Superior temporal gyrus (tissue), 1 donor: Measurements from ENCODE around the gene PAXX.
"Not testable (repeated sequence)": the region's sequence is repeated elsewhere in the genome, so short reads cannot be mapped to it uniquely, and the experiment has no call there.

Experiments
- DNase-seq: peaks from one replicate; pipeline ENCODE4 v3.0.0-alpha.2; 2016; ENCODE audit errors: extremely low spot score

PAXX gene

GRCh38 chr9:137001857-137002645 lies 9.8 kb downstream of the PAXX start:
- no peak for DNase-seq

- no peak for DNase-seq
These were observed 10.4 kb downstream of the PAXX start for GRCh38 chr9:137002646-137003041.

GRCh38 chr9:137004285-137004684 lies 12.1 kb downstream of the PAXX start:
- DNase-seq: not testable (repeated sequence)

- no peak for DNase-seq
These were observed 14.1 kb downstream of the PAXX start for GRCh38 chr9:137006116-137007003.

GRCh38 chr9:137007108-137007815 lies 15.0 kb downstream of the PAXX start:
- DNase-seq: no peak

- no peak for DNase-seq
These were observed 15.6 kb downstream of the PAXX start for GRCh38 chr9:137007816-137008270.

GRCh38 chr9:137008312-137008711 lies 16.1 kb downstream of the PAXX start:
- no peak for DNase-seq

- DNase-seq: no peak
These were observed 17.0 kb downstream of the PAXX start for GRCh38 chr9:137009217-137009616.

GRCh38 chr9:137009938-137010732 lies 17.9 kb downstream of the PAXX start:
- no peak for DNase-seq

GRCh38 chr9:137011156-137011555 lies 18.9 kb downstream of the PAXX start:
- DNase-seq: no peak

GRCh38 chr9:137011907-137012675 lies 19.9 kb downstream of the PAXX start:
- no peak for DNase-seq

- no peak for DNase-seq
These were observed 20.7 kb downstream of the PAXX start for GRCh38 chr9:137012694-137013570.

- DNase-seq: no peak
These were observed 21.3 kb downstream of the PAXX start for GRCh38 chr9:137013571-137013940.

GRCh38 chr9:137014166-137014565 lies 21.9 kb downstream of the PAXX start:
- DNase-seq: no peak

- no peak for DNase-seq
These were observed 22.7 kb downstream of the PAXX start for GRCh38 chr9:137014776-137015539.

GRCh38 chr9:137015540-137015930 lies 23.3 kb downstream of the PAXX start:
- no peak for DNase-seq

GRCh38 chr9:137015976-137016375 lies 23.8 kb downstream of the PAXX start:
- DNase-seq: no peak

GRCh38 chr9:137016436-137016835 lies 24.2 kb downstream of the PAXX start:
- DNase-seq: no peak

GRCh38 chr9:137017071-137017470 lies 24.8 kb downstream of the PAXX start:
- DNase-seq: no peak
